Smooth muscle cell (in vitro differentiated cells): ENCODE data around the gene MYCBP. TPM values are rescaled to one million over a fixed set of nuclear protein-coding genes. Genes with fewer than 3 reads are reported as not detected.

ENCODE experiments used
- DNase-seq: peaks from one replicate; lab custom pipeline; 2025; ENCODE audit not compliant: unreplicated experiment; lab: John Stamatoyannopoulos, UW
- H2AFZ ChIP-seq: fragments of 200-600 bp; sonication (generic); 2 replicates; pipeline ENCODE4 v1.6.0; 2016; ENCODE audit warnings: antibody characterized with exemption, low read depth, mild to moderate bottlenecking
- H3F3A ChIP-seq: fragments of 200-600 bp; sonication (generic); 2 replicates; pipeline ENCODE4 v1.6.0; 2017; ENCODE audit warnings: antibody characterized with exemption, low read depth
- H3K27ac ChIP-seq: fragments of 200-600 bp; sonication (generic); 2 replicates; pipeline ENCODE4 v1.5.1; 2016; ENCODE audit warnings: low read depth, mild to moderate bottlenecking
- H3K27me3 ChIP-seq: fragments of 200-600 bp; sonication (generic); 2 replicates; pipeline ENCODE4 v1.6.1; 2016; ENCODE audit warnings: low read depth, mild to moderate bottlenecking
- H3K36me3 ChIP-seq: fragments of 200-600 bp; sonication (generic); 2 replicates; pipeline ENCODE4 v1.5.1; 2016; ENCODE audit warnings: low read depth
- H3K4me1 ChIP-seq: fragments of 200-600 bp; sonication (generic); 2 replicates; pipeline ENCODE4 v1.5.1; 2016; ENCODE audit warnings: low read depth
- H3K4me2 ChIP-seq: fragments of 200-600 bp; sonication (generic); 2 replicates; pipeline ENCODE4 v1.6.0; 2016; ENCODE audit warnings: mild to moderate bottlenecking
- H3K4me3 ChIP-seq: fragments of 200-600 bp; sonication (generic); 2 replicates; pipeline ENCODE4 v1.5.1; 2016; ENCODE audit warnings: mild to moderate bottlenecking
- H3K79me2 ChIP-seq: fragments of 200-600 bp; sonication (generic); 2 replicates; pipeline ENCODE4 v1.6.0; 2016; ENCODE audit warnings: low read depth, mild to moderate bottlenecking
- H3K9ac ChIP-seq: fragments of 200-600 bp; sonication (generic); 2 replicates; pipeline ENCODE4 v1.6.0; 2016; ENCODE audit warnings: low read depth
- H3K9me3 ChIP-seq: fragments of 200-600 bp; sonication (generic); replicated peaks from 2 replicates; pipeline ENCODE4 v1.5.1; 2016; ENCODE audit warnings: low read depth
- H4K20me1 ChIP-seq: fragments of 200-600 bp; sonication (generic); 2 replicates; pipeline ENCODE4 v1.6.0; 2016; ENCODE audit warnings: low read depth
- CTCF ChIP-seq: fragments of 200-600 bp; sonication (generic); IDR thresholded peaks from 2 replicates; pipeline ENCODE4 v1.5.1; 2017; ENCODE audit warnings: borderline replicate concordance, mild to moderate bottlenecking, antibody characterized with exemption; ENCODE audit not compliant: insufficient read depth, poor library complexity, severe bottlenecking
- WGBS: methylation state at CpG from one replicate; pipeline ENCODE4 v1.1.7; 2016; ENCODE audit warnings: low lambda C conversion rate; 5-methylcytosine and 5-hydroxymethylcytosine counted together
- polyA plus RNA-seq: library from polyadenylated mRNA; unstranded; fragments of >200 nt; fragmentation: Nextera tagmentation; extraction: Ambion mirVana; gene quantifications from 2 replicates; pipeline ENCODE4 v1.2.1, GENCODE V29; 2016
- total RNA-seq: library from RNA; depleted of rRNA; stranded (reverse); fragments of >200 nt; gene quantifications from 2 replicates; pipeline ENCODE4 v1.2.3, GENCODE V29; 2014

The MYCBP gene
- total and polyA plus RNA-seq, 2 experiments from 2014 or later, result 17.1 to 44.0 TPM

GRCh38 chr1:38818175-38818976 is 54.8 kb downstream of the MYCBP start:
- no peaks in the 10 kb centered on the region for H3K9me3 ChIP-seq
- 2% methylated on average over 39 of the region's 70 CpGs for WGBS
- H3F3A ChIP-seq, result no peaks in the 10 kb centered on the region
- H3K9ac ChIP-seq, result no peak overlapping the region
- DNase-seq, result peak; percentile 9
- peak; percentile 93 for TF ChIP-seq CTCF
- H2AFZ ChIP-seq, result peak overlapping the region; percentile 61
- H3K4me3 ChIP-seq, result peak overlapping the region; percentile 49
- H3K27me3 ChIP-seq, result peaks cover 61% of the 10 kb centered on the region
- peak overlapping the region; percentile 85 for H3K4me2 ChIP-seq
- H3K36me3 ChIP-seq, result no peaks in the 10 kb centered on the region
- no peak overlapping the region for H3K27ac ChIP-seq
- H4K20me1 ChIP-seq, result no peaks in the 10 kb centered on the region
- H3K79me2 ChIP-seq, result no peaks in the 10 kb centered on the region
- H3K4me1 ChIP-seq, result no peaks in the 10 kb centered on the region

- H3K9ac ChIP-seq, result no peak overlapping the region
- no peaks in the 10 kb centered on the region for H3K79me2 ChIP-seq
- DNase-seq, result no peak
- TF ChIP-seq CTCF, result no peak
- no peaks in the 10 kb centered on the region for H3K9me3 ChIP-seq
- H3K27me3 ChIP-seq, result peaks cover 61% of the 10 kb centered on the region
- no peaks in the 10 kb centered on the region for H3K36me3 ChIP-seq
- H2AFZ ChIP-seq, result peak overlapping the region; percentile 54
- peak overlapping the region; percentile 49 for H3K4me3 ChIP-seq
- H4K20me1 ChIP-seq, result no peaks in the 10 kb centered on the region
- H3F3A ChIP-seq, result no peaks in the 10 kb centered on the region
- no peaks in the 10 kb centered on the region for H3K4me1 ChIP-seq
- H3K4me2 ChIP-seq, result peak overlapping the region; percentile 85
- no peak overlapping the region for H3K27ac ChIP-seq
- 63% methylated on average over 25 of the region's 45 CpGs for WGBS
These were observed 55.6 kb downstream of the MYCBP start for GRCh38 chr1:38817267-38818174.

GRCh38 chr1:38815903-38816627 is 57.1 kb downstream of the MYCBP start:
- no peak overlapping the region for H3K4me3 ChIP-seq
- no peaks in the 10 kb centered on the region for H3K36me3 ChIP-seq
- no peak overlapping the region for H3K27ac ChIP-seq
- H3K79me2 ChIP-seq, result no peaks in the 10 kb centered on the region
- no peak overlapping the region for H3K4me2 ChIP-seq
- no peaks in the 10 kb centered on the region for H3K9me3 ChIP-seq
- no peak for DNase-seq
- H3K4me1 ChIP-seq, result no peaks in the 10 kb centered on the region
- peaks cover 70% of the 10 kb centered on the region for H3K27me3 ChIP-seq
- no peak for TF ChIP-seq CTCF
- WGBS, result 69% methylated on average over 36 of the region's 36 CpGs
- H3K9ac ChIP-seq, result no peak overlapping the region
- no peaks in the 10 kb centered on the region for H3F3A ChIP-seq
- H2AFZ ChIP-seq, result no peak overlapping the region
- no peaks in the 10 kb centered on the region for H4K20me1 ChIP-seq
